Measurements from ENCODE around the gene MATCAP1.

GRCh38 chr16:67185651-67186134 lies 1.9 kb upstream of the MATCAP1 start:
- no peak for TF ChIP-seq REST (IDR thresholded peaks at IDR 0.05; ENCODE audit: borderline replicate concordance)
- no peak for TF ChIP-seq EZH2 (IDR thresholded peaks at IDR 0.05; ENCODE audit: borderline replicate concordance, insufficient read depth, low read length, poor library complexity, severe bottlenecking)
- TF ChIP-seq EP300 (conservative IDR thresholded peaks at IDR 0.05; ENCODE audit: poor library complexity, severe bottlenecking), result no peak
